Endothelial cell (in vitro differentiated cells): ENCODE results near the gene G6PD. TPM values are rescaled to one million over a fixed set of nuclear protein-coding genes. Genes with fewer than 3 reads are reported as not detected.
A peak's percentile ranks its signal among the peaks of the same experiment; 100 is the strongest.

Experiments used
- DNase-seq: peaks from one replicate; pipeline ENCODE4 v3.0.0; 2021; ENCODE audit warnings: low spot score
- H3K27ac Mint-ChIP-seq: one replicate; pipeline ENCODE4 v1.8.0; 2021; ENCODE audit warnings: mixed read lengths, inconsistent platforms; ENCODE audit not compliant: unreplicated experiment
- H3K27me3 Mint-ChIP-seq: one replicate; pipeline ENCODE4 v1.8.0; 2021; ENCODE audit warnings: mild to moderate bottlenecking, moderate library complexity, mixed read lengths, inconsistent platforms; ENCODE audit not compliant: unreplicated experiment
- H3K36me3 Mint-ChIP-seq: one replicate; pipeline ENCODE4 v1.8.0; 2021; ENCODE audit warnings: mild to moderate bottlenecking, low read depth, mixed read lengths, inconsistent platforms; ENCODE audit not compliant: unreplicated experiment
- H3K4me1 Mint-ChIP-seq: one replicate; pipeline ENCODE4 v1.8.0; 2021; ENCODE audit warnings: mild to moderate bottlenecking, mixed read lengths, inconsistent platforms; ENCODE audit not compliant: unreplicated experiment
- H3K4me3 Mint-ChIP-seq: one replicate; pipeline ENCODE4 v1.8.0; 2021; ENCODE audit warnings: mild to moderate bottlenecking, mixed read lengths, inconsistent platforms; ENCODE audit not compliant: unreplicated experiment
- H3K9me3 Mint-ChIP-seq: one replicate; pipeline ENCODE4 v1.8.0; 2021; ENCODE audit warnings: mixed read lengths, inconsistent platforms; ENCODE audit not compliant: unreplicated experiment
- total RNA-seq: library from RNA; stranded (reverse); fragmentation: NEBNext Ultra II Directional; extraction: Animal tissue kit (Norgen Biotek cat#: 25700); gene quantifications from one replicate; pipeline ENCODE4 v1.2.1, GENCODE V29; 2021; ENCODE audit not compliant: unreplicated experiment
- TF ChIP-seq, protein P1 (sequence below): fragments of 200-600 bp; sonication (generic); IDR thresholded peaks from one replicate; pipeline ENCODE4 v1.5.0; 2021; ENCODE audit warnings: antibody characterized with exemption; ENCODE audit not compliant: unreplicated experiment

The G6PD gene
- total RNA-seq, 1 donor from 2014 or later = 46.4 TPM

DNA sequence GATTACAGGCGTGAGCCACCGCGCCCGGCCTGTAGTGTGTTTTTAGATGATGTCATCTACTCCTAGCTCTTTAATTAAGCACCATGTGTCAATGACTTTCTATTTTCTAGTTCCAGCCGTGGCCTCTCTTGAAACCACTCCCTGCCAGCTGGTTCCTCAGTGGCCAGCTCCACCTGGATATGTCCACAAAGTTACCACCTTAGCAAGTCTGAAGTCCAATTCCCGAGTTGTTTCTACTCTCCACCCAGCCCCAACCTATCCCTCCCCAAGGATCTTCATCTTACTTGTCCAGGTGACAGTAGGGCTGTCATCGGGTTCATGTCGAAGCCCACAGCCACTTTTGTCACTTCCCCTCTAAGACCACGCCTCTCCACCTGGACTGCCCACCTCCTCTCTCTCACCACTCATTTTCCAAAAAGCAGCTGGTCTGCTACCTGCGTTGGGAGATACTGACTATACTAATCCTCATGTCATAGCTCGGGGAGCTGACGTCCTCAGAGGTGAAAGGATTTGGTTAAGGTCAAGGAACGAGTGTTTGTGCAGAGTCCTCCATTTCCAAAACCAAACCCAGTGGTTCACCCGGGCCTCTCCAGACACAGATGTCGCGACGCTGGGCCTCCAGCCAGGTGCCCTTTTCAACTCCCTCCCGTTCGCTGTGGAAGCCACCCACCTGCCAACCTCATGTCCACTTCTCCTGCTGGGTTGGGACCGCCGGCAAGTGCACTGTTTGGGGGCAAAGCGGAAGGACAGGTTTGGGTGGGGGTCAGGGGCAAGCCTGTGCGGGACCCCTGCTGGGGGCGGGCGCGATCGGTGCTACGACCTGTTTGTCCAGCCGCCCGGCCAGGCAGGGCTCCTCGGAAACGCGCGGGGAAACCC is 31.3 kb downstream of the G6PD start:
- DNase-seq = no peak
- TF ChIP-seq, protein P1, sequence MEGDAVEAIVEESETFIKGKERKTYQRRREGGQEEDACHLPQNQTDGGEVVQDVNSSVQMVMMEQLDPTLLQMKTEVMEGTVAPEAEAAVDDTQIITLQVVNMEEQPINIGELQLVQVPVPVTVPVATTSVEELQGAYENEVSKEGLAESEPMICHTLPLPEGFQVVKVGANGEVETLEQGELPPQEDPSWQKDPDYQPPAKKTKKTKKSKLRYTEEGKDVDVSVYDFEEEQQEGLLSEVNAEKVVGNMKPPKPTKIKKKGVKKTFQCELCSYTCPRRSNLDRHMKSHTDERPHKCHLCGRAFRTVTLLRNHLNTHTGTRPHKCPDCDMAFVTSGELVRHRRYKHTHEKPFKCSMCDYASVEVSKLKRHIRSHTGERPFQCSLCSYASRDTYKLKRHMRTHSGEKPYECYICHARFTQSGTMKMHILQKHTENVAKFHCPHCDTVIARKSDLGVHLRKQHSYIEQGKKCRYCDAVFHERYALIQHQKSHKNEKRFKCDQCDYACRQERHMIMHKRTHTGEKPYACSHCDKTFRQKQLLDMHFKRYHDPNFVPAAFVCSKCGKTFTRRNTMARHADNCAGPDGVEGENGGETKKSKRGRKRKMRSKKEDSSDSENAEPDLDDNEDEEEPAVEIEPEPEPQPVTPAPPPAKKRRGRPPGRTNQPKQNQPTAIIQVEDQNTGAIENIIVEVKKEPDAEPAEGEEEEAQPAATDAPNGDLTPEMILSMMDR = no peak
- Mint-ChIP-seq H3K4me1 (peaks cover 2% of the 10 kb centered on the region), H3K27ac (no peak overlapping the region), H3K36me3 (no peaks in the 10 kb centered on the region), H3K4me3 (peak overlapping the region; percentile 89), H3K9me3 (no peaks in the 10 kb centered on the region), H3K27me3 (no peaks in the 10 kb centered on the region)

DNA sequence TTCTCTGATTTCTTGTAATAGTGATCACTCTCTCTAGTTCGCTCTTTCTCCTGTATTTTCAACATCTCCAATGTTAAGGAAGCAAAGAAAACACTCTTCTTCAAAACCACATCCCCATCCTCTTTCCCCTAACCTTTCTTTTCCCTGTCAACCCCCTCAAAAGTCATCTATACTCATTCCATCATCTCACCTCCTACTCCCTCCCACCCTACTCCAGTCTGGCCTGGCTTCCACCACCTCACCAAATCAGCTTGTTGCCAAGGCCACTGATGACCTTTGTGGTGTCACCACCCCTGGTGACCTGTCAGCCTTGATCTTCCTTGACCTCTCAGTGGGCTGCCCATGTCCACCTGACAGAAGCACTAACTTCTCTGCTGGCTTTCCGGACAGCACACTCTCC is 32.9 kb downstream of the G6PD start:
- Mint-ChIP-seq H3K36me3 (peaks cover 13% of the 10 kb centered on the region), H3K4me3 (no peak overlapping the region), H3K4me1 (peaks cover 2% of the 10 kb centered on the region), H3K27me3 (no peaks in the 10 kb centered on the region), H3K27ac (no peak overlapping the region), H3K9me3 (no peaks in the 10 kb centered on the region)
- TF ChIP-seq, protein P1 = no peak
- DNase-seq = no peak

DNA sequence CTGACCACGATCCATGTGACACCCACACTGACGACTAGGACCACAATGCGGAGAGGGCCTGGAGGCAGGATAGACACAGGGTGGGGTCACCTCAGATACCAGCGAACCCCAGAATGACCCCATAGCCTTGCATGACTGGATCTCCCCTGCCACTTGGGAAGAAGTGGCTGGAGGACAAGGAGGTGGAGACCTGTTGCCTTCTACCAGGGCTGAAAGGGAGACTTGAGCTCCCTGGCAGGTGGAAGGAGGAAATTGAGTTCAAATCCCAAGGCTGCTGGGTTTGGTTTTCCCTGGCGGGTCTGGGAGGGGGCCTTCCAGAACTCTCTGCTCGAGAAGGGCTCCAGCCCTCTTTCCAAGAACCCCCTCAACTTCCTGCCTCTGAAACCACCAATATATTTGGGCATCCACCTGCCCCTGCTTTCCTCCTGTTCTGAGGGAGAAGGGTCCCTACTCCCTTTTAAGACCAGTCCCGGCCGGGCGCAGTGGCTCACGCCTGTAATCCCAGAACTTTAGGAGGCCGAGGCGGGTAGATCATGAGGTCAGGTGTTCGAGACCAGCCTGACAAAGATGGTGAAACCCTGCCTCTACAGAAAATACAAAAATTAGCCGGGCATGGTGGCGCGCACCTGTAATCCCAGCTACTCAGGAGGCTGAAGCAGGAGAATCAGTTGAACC is 33.6 kb downstream of the G6PD start:
- H3K4me1 Mint-ChIP-seq = peaks cover 2% of the 10 kb centered on the region
- H3K4me3 Mint-ChIP-seq = no peak overlapping the region
- H3K36me3 Mint-ChIP-seq = peaks cover 16% of the 10 kb centered on the region
- no peaks in the 10 kb centered on the region for H3K9me3 Mint-ChIP-seq
- no peak for DNase-seq
- TF ChIP-seq, protein P1 = no peak
- no peak overlapping the region for H3K27ac Mint-ChIP-seq
- no peaks in the 10 kb centered on the region for H3K27me3 Mint-ChIP-seq

DNA sequence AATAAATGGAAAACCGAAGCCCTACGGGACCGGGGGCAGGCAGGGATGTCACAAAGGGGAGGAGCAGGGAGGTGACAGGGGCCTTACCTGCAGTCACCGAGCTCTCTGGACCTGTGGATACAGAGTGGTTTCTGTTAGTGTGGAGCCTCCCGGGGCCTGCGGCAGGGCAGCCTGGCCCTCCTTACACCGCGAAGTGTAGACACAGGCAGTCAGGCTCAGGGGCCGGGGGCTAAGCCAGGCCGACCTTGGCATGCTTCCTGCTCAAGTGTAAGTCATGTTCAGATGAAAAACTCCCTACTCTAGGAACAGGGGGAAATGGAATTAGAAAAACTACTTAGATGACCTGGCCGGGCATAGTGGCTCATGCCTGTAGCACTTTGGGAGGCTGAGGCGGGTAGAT is 34.9 kb downstream of the G6PD start:
- Mint-ChIP-seq H3K4me1 (peaks cover 2% of the 10 kb centered on the region), H3K27me3 (no peaks in the 10 kb centered on the region), H3K4me3 (no peak overlapping the region), H3K36me3 (peaks cover 16% of the 10 kb centered on the region), H3K9me3 (no peaks in the 10 kb centered on the region), H3K27ac (no peak overlapping the region)
- DNase-seq = no peak
- TF ChIP-seq, protein P1 = no peak

DNA sequence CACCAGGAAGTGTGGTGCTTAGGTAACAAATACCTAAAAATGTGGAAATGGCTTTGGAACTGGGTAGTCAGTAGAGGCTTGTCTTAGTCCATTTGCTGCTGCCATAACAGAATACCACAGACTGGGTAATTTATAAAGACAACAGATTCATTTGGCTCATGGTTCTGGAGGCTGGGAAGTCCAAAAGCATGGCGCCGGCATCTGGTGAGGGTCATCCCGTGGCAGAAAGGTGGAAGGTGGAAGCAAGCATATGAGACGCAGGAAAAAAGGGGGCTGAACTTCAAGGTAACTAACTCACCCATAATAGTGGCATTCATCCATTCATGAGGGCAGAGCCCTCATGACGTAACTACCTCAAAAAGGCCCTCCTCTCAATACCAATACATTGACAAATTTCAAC is 37.2 kb downstream of the G6PD start:
- Mint-ChIP-seq H3K27me3 (no peaks in the 10 kb centered on the region), H3K27ac (no peak overlapping the region), H3K9me3 (no peaks in the 10 kb centered on the region), H3K36me3 (peaks cover 19% of the 10 kb centered on the region), H3K4me3 (no peak overlapping the region), H3K4me1 (no peaks in the 10 kb centered on the region)
- DNase-seq = no peak
- TF ChIP-seq, protein P1 = no peak
